ENCODE results near the gene UBE2D3.

UBE2D3 gene

GRCh38 chr4:102843938-102844337 lies 16.6 kb upstream of the UBE2D3 start:
- no peak for TF ChIP-seq CTCF (IDR thresholded peaks at IDR 0.05)

- TF ChIP-seq CTCF (IDR thresholded peaks at IDR 0.05), result no peak
Observed at GRCh38 chr4:102843273-102843672, 15.9 kb upstream of the UBE2D3 start.

- TF ChIP-seq CTCF (IDR thresholded peaks at IDR 0.05), result no peak
Observed at GRCh38 chr4:102842367-102842766, 15.0 kb upstream of the UBE2D3 start.

- TF ChIP-seq CTCF (IDR thresholded peaks at IDR 0.05), result no peak
Observed at GRCh38 chr4:102836596-102836995, 9.2 kb upstream of the UBE2D3 start.

GRCh38 chr4:102832667-102833066 lies 5.3 kb upstream of the UBE2D3 start:
- TF ChIP-seq CTCF (IDR thresholded peaks at IDR 0.05), result no peak

- TF ChIP-seq CTCF (IDR thresholded peaks at IDR 0.05), result no peak
Observed at GRCh38 chr4:102832105-102832504, 4.8 kb upstream of the UBE2D3 start.

- no peak for TF ChIP-seq CTCF (IDR thresholded peaks at IDR 0.05)
Observed at GRCh38 chr4:102829803-102830202, 2.5 kb upstream of the UBE2D3 start.

- TF ChIP-seq CTCF (IDR thresholded peaks at IDR 0.05), result no peak
Observed at GRCh38 chr4:102828497-102828808, 1.1 kb upstream of the UBE2D3 start.
